ENCODE data around the gene ZHX3. TPM values are rescaled to one million over a fixed set of nuclear protein-coding genes. Genes with fewer than 3 reads are reported as not detected.
"Not testable (repeated sequence)": the region's sequence is repeated elsewhere in the genome, so short reads cannot be mapped to it uniquely, and the experiment has no call there.

ZHX3 gene
- total and polyA plus RNA-seq, 4 donors = 3.2 to 30.0 (median 8.0) TPM

DNA sequence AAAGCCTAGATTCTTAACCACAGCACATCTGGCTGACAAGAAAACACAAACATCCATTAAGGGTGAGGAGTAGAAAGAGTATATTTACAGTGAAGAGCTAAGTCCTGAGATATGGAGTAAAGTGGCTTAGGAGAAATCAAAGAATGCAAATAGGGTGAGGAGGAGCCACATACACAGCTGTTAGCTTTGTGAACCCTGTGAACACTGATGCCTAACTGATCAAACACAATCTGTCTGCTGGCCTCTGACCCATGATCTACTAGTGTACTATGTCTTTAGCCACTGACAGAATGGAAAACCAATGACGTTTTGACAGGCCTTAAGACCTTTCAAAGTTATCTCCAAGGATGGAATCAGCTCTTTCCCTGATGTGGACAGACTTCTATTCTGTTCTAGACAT is 75.2 kb downstream of the ZHX3 start:
- no peak overlapping the region for H3K9ac ChIP-seq (ENCODE audit: low read depth in 1 of 2, low read length in 2 of 2)
- 33% methylated on average over 1 of the region's 1 CpG for WGBS

DNA sequence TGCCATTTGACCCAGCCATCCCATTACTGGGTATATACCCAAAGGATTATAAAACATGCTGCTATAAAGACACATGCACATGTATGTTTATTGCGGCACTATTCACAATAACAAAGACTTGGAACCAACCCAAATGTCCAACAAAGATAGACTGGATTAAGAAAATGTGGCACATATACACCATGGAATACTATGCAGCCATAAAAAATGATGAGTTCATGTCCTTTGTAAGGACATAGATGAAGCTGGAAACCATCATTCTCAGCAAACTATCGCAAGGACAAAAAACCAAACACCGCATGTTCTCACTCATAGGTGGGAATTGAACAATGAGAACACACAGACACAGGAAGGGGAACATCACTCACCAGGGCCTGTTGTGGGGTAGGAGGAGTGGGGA is 80.3 kb downstream of the ZHX3 start:
- DNase-seq (ENCODE audit: low spot score); H3K4me3 ChIP-seq (ENCODE audit: low read depth in 1 of 3, low read length in 3 of 3); H3K27me3 ChIP-seq (ENCODE audit: control insufficient read depth in 4 of 4, insufficient read depth in 4 of 4, low read length in 3 of 4); H3K9me3 ChIP-seq (ENCODE audit: control insufficient read depth in 4 of 4, low read length in 3 of 4); H3K36me3 ChIP-seq (ENCODE audit: control insufficient read depth in 4 of 4, insufficient read depth in 3 of 4, low read depth in 1 of 4, low read length in 3 of 4); H3K27ac ChIP-seq (ENCODE audit: low read depth in 1 of 2, low read length in 2 of 2); H3K9ac ChIP-seq (ENCODE audit: low read depth in 1 of 2, low read length in 2 of 2): not testable (repeated sequence)
- WGBS = 90% methylated on average over 2 of the region's 3 CpGs
- peaks cover 7 to 24% (median 20%) of the 10 kb centered on the region in 4 donors for H3K4me1 ChIP-seq (ENCODE audit: control insufficient read depth in 4 of 4, insufficient read depth in 4 of 4, low read length in 3 of 4)

More for the DNA sequence above, 75.2 kb downstream of the ZHX3 start:
- peaks cover 0 to 2% (median 2%) of the 10 kb centered on the region in 4 donors for H3K36me3 ChIP-seq (ENCODE audit: control insufficient read depth in 4 of 4, insufficient read depth in 3 of 4, low read depth in 1 of 4, low read length in 3 of 4)
- no peak for DNase-seq (ENCODE audit: low spot score)
- H3K9me3 ChIP-seq (ENCODE audit: control insufficient read depth in 4 of 4, low read length in 3 of 4) = no peaks in the 10 kb centered on the region
- H3K4me3 ChIP-seq (ENCODE audit: low read depth in 1 of 3, low read length in 3 of 3) = no peak overlapping the region
- H3K27me3 ChIP-seq (ENCODE audit: control insufficient read depth in 4 of 4, insufficient read depth in 4 of 4, low read length in 3 of 4) = no peaks in the 10 kb centered on the region
- TF ChIP-seq TAF1 (conservative IDR thresholded peaks at IDR 0.05) = no peak
- TF ChIP-seq RXRA (IDR thresholded peaks at IDR 0.05) = peak; percentile 36 to 44
- TF ChIP-seq, protein P1, sequence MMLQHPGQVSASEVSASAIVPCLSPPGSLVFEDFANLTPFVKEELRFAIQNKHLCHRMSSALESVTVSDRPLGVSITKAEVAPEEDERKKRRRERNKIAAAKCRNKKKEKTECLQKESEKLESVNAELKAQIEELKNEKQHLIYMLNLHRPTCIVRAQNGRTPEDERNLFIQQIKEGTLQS (IDR thresholded peaks at IDR 0.05) = no peak
- TF ChIP-seq, protein P2, sequence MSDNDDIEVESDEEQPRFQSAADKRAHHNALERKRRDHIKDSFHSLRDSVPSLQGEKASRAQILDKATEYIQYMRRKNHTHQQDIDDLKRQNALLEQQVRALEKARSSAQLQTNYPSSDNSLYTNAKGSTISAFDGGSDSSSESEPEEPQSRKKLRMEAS (IDR thresholded peaks at IDR 0.05) = no peak
- TF ChIP-seq EGR1 (IDR thresholded peaks at IDR 0.05; ENCODE audit: low read depth in 2 of 2) = peak in 1 of 2 donors; percentile 23
- TF ChIP-seq SP1 (IDR thresholded peaks at IDR 0.05) = peak; percentile 42
- TF ChIP-seq GABPA (IDR thresholded peaks at IDR 0.05 in 1 of 2, conservative IDR thresholded peaks at IDR 0.05 in 1 of 2) = no peak
- TF ChIP-seq, protein P3, sequence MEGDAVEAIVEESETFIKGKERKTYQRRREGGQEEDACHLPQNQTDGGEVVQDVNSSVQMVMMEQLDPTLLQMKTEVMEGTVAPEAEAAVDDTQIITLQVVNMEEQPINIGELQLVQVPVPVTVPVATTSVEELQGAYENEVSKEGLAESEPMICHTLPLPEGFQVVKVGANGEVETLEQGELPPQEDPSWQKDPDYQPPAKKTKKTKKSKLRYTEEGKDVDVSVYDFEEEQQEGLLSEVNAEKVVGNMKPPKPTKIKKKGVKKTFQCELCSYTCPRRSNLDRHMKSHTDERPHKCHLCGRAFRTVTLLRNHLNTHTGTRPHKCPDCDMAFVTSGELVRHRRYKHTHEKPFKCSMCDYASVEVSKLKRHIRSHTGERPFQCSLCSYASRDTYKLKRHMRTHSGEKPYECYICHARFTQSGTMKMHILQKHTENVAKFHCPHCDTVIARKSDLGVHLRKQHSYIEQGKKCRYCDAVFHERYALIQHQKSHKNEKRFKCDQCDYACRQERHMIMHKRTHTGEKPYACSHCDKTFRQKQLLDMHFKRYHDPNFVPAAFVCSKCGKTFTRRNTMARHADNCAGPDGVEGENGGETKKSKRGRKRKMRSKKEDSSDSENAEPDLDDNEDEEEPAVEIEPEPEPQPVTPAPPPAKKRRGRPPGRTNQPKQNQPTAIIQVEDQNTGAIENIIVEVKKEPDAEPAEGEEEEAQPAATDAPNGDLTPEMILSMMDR (IDR thresholded peaks at IDR 0.05; ENCODE audit: low read depth, low read length, missing input control) = no peak
- TF ChIP-seq REST (IDR thresholded peaks at IDR 0.05) = no peak
- TF ChIP-seq YY1 (IDR thresholded peaks at IDR 0.05) = no peak
- TF ChIP-seq NR2F2 (IDR thresholded peaks at IDR 0.05) = peak; percentile 38
- TF ChIP-seq HNF4A (conservative IDR thresholded peaks at IDR 0.05) = peak; percentile 59 to 61
- TF ChIP-seq FOXA1 (IDR thresholded peaks at IDR 0.05) = no peak
- no peak for TF ChIP-seq JUND (IDR thresholded peaks at IDR 0.05)
- no peak for TF ChIP-seq FOXA2 (IDR thresholded peaks at IDR 0.05)
- H3K27ac ChIP-seq (ENCODE audit: low read depth in 1 of 2, low read length in 2 of 2) = no peak overlapping the region
- peaks cover under 1 to 11% (median 5%) of the 10 kb centered on the region in 4 donors for H3K4me1 ChIP-seq (ENCODE audit: control insufficient read depth in 4 of 4, insufficient read depth in 4 of 4, low read length in 3 of 4)

DNA sequence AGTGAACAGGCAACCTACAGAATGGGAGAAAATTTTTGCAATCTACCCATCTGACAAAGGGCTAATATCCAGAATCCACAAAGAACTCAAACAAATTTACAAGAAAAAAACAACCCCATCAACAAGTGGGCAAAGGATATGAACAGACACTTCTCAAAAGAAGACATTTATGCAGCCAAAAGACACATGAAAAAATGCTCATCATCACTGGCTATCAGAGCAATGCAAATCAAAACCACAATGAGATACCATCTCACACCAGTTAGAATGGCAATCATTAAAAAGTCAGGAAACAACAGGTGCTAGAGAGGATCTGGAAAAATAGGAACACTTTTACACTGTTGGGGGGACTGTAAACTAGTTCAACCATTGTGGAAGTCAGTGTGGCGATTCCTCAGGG is 80.7 kb downstream of the ZHX3 start:
- DNase-seq (ENCODE audit: low spot score); H3K4me3 ChIP-seq (ENCODE audit: low read depth in 1 of 3, low read length in 3 of 3); H3K9me3 ChIP-seq (ENCODE audit: control insufficient read depth in 4 of 4, low read length in 3 of 4); H3K27ac ChIP-seq (ENCODE audit: low read depth in 1 of 2, low read length in 2 of 2); H3K27me3 ChIP-seq (ENCODE audit: control insufficient read depth in 4 of 4, insufficient read depth in 4 of 4, low read length in 3 of 4); H3K9ac ChIP-seq (ENCODE audit: low read depth in 1 of 2, low read length in 2 of 2); H3K36me3 ChIP-seq (ENCODE audit: control insufficient read depth in 4 of 4, insufficient read depth in 3 of 4, low read depth in 1 of 4, low read length in 3 of 4): not testable (repeated sequence)
- peaks cover 7 to 28% (median 20%) of the 10 kb centered on the region in 4 donors for H3K4me1 ChIP-seq (ENCODE audit: control insufficient read depth in 4 of 4, insufficient read depth in 4 of 4, low read length in 3 of 4)
- 95% methylated on average over 1 of the region's 1 CpG for WGBS

Measured in liver (tissue), 9 donors.